ENCODE data around the gene METTL21A. TPM values are rescaled to one million over a fixed set of nuclear protein-coding genes. Genes with fewer than 3 reads are reported as not detected.

The METTL21A gene
- total RNA-seq, 1 experiment from 2014 or later = 20.9 TPM

DNA sequence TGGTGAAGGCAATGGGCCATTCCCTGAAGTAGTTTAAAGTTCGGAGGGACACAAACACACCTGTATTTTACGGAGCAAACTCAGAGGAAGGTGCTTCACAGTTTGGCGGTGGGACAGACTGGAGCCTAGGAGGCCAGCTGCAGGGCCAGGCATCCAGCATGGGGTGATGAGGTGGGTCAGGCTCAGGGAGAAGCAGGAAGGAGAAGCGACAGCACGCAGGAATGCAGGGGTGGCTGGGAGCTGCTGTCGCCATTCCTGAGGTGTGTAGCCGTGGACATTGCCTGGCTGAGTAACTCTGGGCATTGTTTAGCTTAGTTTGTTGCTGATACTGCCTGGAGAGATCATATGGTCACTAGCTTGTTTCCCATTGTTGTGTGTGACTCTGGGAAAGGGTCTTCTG, 35.8 kb upstream of the METTL21A start:
- H3K36me3 ChIP-seq (ENCODE audit: control insufficient read depth, insufficient read depth, low read length) = no peaks in the 10 kb centered on the region
- H3K27ac ChIP-seq (ENCODE audit: low read length) = no peak overlapping the region
- ChIA-PET POLR2A (no interaction called here), CTCF (no interaction called here)
- no TSS peak for BruUV-seq (replicated peaks)
- H3K27me3 ChIP-seq (ENCODE audit: control insufficient read depth, insufficient read depth, low read length) = no peaks in the 10 kb centered on the region
- H3K4me3 ChIP-seq (ENCODE audit: low read depth in 2 of 2, low read length in 2 of 2) = no peak overlapping the region
- H3K4me1 ChIP-seq (ENCODE audit: control insufficient read depth, insufficient read depth, low read length) = peaks cover 2% of the 10 kb centered on the region; the same call in 1 of the 2 replicates
- TF ChIP-seq CTCF (IDR thresholded peaks at IDR 0.05) (no peak), POLR2AphosphoS5 (IDR thresholded peaks at IDR 0.05; ENCODE audit: low read depth, low read length) (no peak), SIN3A (IDR thresholded peaks at IDR 0.05; ENCODE audit: borderline replicate concordance, insufficient read depth, low read depth, low read length) (no peak), REST (IDR thresholded peaks at IDR 0.05; ENCODE audit: insufficient read depth in 1 of 2, low read depth in 2 of 2, low read length in 1 of 2) (no peak), TCF7L2 (IDR thresholded peaks at IDR 0.05; ENCODE audit: low read depth, low read length) (no peak)
- intact Hi-C loops (cut with micrococcal nuclease; ENCODE audit: unreplicated experiment) = no loop called here
- ATAC-seq = no peak
- no peak for DNase-seq (ENCODE audit: low read depth, low spot score)
- in situ Hi-C loops (cut with HindIII; ENCODE audit: low pct_unique_long_range_greater_than_20kb, low sequenced_read_pairs) = no loop called here
- no peaks in the 10 kb centered on the region for H3K9me3 ChIP-seq (ENCODE audit: control insufficient read depth, insufficient read depth, low read depth, low read length)

DNA sequence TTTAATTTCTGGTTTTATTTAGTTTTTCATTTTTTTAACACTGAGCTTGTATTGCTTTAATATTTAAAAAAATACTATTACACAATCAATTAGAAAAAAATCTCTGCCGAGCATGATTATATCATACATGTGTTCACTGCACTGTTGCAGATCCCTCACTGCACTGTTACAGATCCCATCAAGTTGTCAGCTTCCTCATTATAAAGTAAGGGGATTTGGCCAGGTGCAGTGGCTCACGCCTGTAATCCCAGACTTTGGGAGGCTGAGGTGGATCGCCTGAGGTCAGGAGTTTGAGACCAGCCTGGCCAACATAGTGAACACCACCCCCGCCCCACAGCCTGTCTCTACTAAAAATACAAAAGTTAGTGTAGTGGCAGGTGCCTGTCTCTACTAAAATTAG, 33.0 kb upstream of the METTL21A start:
- no peak overlapping the region for H3K27ac ChIP-seq (ENCODE audit: low read length)
- DNase-seq (ENCODE audit: low read depth, low spot score) = no peak
- intact Hi-C loops (cut with micrococcal nuclease; ENCODE audit: unreplicated experiment) = no loop called here
- ATAC-seq = no peak
- H3K9me3 ChIP-seq (ENCODE audit: control insufficient read depth, insufficient read depth, low read depth, low read length) = no peaks in the 10 kb centered on the region
- no peaks in the 10 kb centered on the region for H3K4me1 ChIP-seq (ENCODE audit: control insufficient read depth, insufficient read depth, low read length)
- no peaks in the 10 kb centered on the region for H3K27me3 ChIP-seq (ENCODE audit: control insufficient read depth, insufficient read depth, low read length)
- H3K4me3 ChIP-seq (ENCODE audit: low read depth in 2 of 2, low read length in 2 of 2) = no peak overlapping the region
- TF ChIP-seq SIN3A (IDR thresholded peaks at IDR 0.05; ENCODE audit: borderline replicate concordance, insufficient read depth, low read depth, low read length) = no peak
- TF ChIP-seq POLR2AphosphoS5 (IDR thresholded peaks at IDR 0.05; ENCODE audit: low read depth, low read length) = no peak
- TF ChIP-seq TCF7L2 (IDR thresholded peaks at IDR 0.05; ENCODE audit: low read depth, low read length) = no peak
- TF ChIP-seq CTCF (IDR thresholded peaks at IDR 0.05) = no peak
- TF ChIP-seq REST (IDR thresholded peaks at IDR 0.05; ENCODE audit: insufficient read depth in 1 of 2, low read depth in 2 of 2, low read length in 1 of 2) = no peak
- in situ Hi-C loops (cut with HindIII; ENCODE audit: low pct_unique_long_range_greater_than_20kb, low sequenced_read_pairs) = no loop called here
- ChIA-PET POLR2A (interaction anchor here (0.6 kb wide), 1 partner anchor 65 kb away, joined by 5 read pairs; no protein-coding TSS in a partner anchor), CTCF (no interaction called here)
- no peaks in the 10 kb centered on the region for H3K36me3 ChIP-seq (ENCODE audit: control insufficient read depth, insufficient read depth, low read length)
- no TSS peak for BruUV-seq (replicated peaks)
